OCI-LY7 (cell line): ENCODE results near the gene SLC10A3.

ENCODE experiments used
- CTCF ChIP-seq: fragments of 200-600 bp; sonication (generic); conservative IDR thresholded peaks from 2 replicates; pipeline ENCODE4 v1.5.1; 2014; ENCODE audit warnings: mild to moderate bottlenecking, antibody characterized with exemption, low read length, moderate library complexity, mixed read lengths
- EZH2phosphoT487 ChIP-seq: fragments of 200-600 bp; sonication (generic); IDR thresholded peaks from 2 replicates; pipeline ENCODE4 v1.6.1; 2018; ENCODE audit warnings: low read depth, borderline replicate concordance, mild to moderate bottlenecking, mixed run types, antibody characterized with exemption, low read length, moderate library complexity, mixed read lengths

- TF ChIP-seq CTCF = no peak
- TF ChIP-seq EZH2phosphoT487 = no peak
Measured at GRCh38 chrX:154516656-154517100, 26.2 kb upstream of the SLC10A3 start.
